ENCODE data around the gene TMEM184B. TPM values are rescaled to one million over a fixed set of nuclear protein-coding genes. Genes with fewer than 3 reads are reported as not detected.

The TMEM184B gene
- total and polyA plus RNA-seq, 10 of the 15 experiments (the other 5 are each of a cell fraction or from before 2014, with no cell fraction given): 0.56 to 22.4 (median 7.9) TPM

DNA sequence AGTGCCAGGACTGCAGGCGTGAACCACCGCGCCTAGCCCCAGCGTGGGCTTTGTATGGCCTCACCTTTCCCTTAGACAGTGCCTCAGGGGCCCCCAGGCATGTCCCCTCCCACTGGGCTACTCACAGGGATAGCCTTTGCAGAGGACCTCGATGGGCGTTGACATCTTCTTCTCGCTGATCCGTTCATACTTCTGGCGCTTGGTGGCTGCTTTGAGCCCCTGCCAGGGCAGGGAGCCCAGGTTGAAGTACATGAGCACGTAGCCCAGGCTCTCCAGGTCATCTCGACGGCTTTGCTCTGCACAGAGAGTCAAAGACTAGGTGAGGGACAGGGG lies 26.9 kb upstream of the TMEM184B start:
- Histone ChIP-seq H3K79me2 (ENCODE audit: control insufficient read depth, insufficient read depth, low read length) (peaks cover 18% of the 10 kb centered on the region), H3K9ac (ENCODE audit: control insufficient read depth, insufficient read depth, low read length) (no peak overlapping the region), H4K20me1 (ENCODE audit: control insufficient read depth, insufficient read depth) (no peaks in the 10 kb centered on the region), H3K4me2 (ENCODE audit: control insufficient read depth, insufficient read depth) (no peak overlapping the region), H3K9me3 (replicated peaks; ENCODE audit: control insufficient read depth, insufficient read depth, low read length) (no peaks in the 10 kb centered on the region), H2AFZ (ENCODE audit: control insufficient read depth, low read depth, low read length) (no peak overlapping the region), H3K27me3 (replicated peaks in 1 of 2; ENCODE audit: control insufficient read depth in 2 of 2, insufficient read depth in 2 of 2, low read length in 1 of 2) (no peaks in the 10 kb centered on the region), H3K27ac (ENCODE audit: control insufficient read depth, insufficient read depth) (no peak overlapping the region), H3K4me1 (ENCODE audit: control insufficient read depth, insufficient read depth, low read length) (peaks cover 13% of the 10 kb centered on the region), H3K4me3 (no peak overlapping the region), H3K36me3 (ENCODE audit: control insufficient read depth in 2 of 2, insufficient read depth in 2 of 2, low read length in 1 of 2) (peaks cover 35 to 63% of the 10 kb centered on the region in 2 experiments)
- intact Hi-C loops (cut with micrococcal nuclease; ENCODE audit: unreplicated experiment) (loop anchor here (10.0 kb wide), 1 partner anchor 275 kb away; the partner anchor contains the start of gene DMC1), in situ Hi-C loops (cut with MboI) (no loop called here)
- TF ChIP-seq, protein P1, sequence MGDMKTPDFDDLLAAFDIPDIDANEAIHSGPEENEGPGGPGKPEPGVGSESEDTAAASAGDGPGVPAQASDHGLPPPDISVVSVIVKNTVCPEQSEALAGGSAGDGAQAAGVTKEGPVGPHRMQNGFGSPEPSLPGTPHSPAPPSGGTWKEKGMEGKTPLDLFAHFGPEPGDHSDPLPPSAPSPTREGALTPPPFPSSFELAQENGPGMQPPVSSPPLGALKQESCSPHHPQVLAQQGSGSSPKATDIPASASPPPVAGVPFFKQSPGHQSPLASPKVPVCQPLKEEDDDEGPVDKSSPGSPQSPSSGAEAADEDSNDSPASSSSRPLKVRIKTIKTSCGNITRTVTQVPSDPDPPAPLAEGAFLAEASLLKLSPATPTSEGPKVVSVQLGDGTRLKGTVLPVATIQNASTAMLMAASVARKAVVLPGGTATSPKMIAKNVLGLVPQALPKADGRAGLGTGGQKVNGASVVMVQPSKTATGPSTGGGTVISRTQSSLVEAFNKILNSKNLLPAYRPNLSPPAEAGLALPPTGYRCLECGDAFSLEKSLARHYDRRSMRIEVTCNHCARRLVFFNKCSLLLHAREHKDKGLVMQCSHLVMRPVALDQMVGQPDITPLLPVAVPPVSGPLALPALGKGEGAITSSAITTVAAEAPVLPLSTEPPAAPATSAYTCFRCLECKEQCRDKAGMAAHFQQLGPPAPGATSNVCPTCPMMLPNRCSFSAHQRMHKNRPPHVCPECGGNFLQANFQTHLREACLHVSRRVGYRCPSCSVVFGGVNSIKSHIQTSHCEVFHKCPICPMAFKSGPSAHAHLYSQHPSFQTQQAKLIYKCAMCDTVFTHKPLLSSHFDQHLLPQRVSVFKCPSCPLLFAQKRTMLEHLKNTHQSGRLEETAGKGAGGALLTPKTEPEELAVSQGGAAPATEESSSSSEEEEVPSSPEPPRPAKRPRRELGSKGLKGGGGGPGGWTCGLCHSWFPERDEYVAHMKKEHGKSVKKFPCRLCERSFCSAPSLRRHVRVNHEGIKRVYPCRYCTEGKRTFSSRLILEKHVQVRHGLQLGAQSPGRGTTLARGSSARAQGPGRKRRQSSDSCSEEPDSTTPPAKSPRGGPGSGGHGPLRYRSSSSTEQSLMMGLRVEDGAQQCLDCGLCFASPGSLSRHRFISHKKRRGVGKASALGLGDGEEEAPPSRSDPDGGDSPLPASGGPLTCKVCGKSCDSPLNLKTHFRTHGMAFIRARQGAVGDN (IDR thresholded peaks at IDR 0.05): no peak
- 0 out of 2 replicates have a peak, but pooled peaks have one; percentile 37 for TF ChIP-seq POLR2AphosphoS5 (IDR thresholded peaks at IDR 0.05; ENCODE audit: low read length)
- TF ChIP-seq BRCA1 (IDR thresholded peaks at IDR 0.05; ENCODE audit: low read depth, low read length): no peak
- TF ChIP-seq TCF7 (IDR thresholded peaks at IDR 0.05; ENCODE audit: borderline replicate concordance): no peak
- no peak for TF ChIP-seq NFXL1 (IDR thresholded peaks at IDR 0.05; ENCODE audit: borderline replicate concordance)
- no peak for TF ChIP-seq NR2C2 (IDR thresholded peaks at IDR 0.05; ENCODE audit: borderline replicate concordance, control insufficient read depth, insufficient read length, low read depth)
- no peak for TF ChIP-seq ZNF622 (IDR thresholded peaks at IDR 0.05)
- ChIA-PET POLR2A (no interaction called here), RAD21 (ENCODE audit: unreplicated experiment) (interaction anchor here (0.6 kb wide), 1 partner anchor 153 kb away, joined by 5 read pairs; no protein-coding TSS in a partner anchor), CTCF (interaction anchor here (1.0 kb wide), 1 partner anchor 374 kb away, joined by 3 read pairs; no protein-coding TSS in a partner anchor), SMC1A (ENCODE audit: uncharacterized antibody, unreplicated experiment) (no interaction called here)
- BruUV-seq (replicated peaks): no TSS peak
- FAIRE-seq (no peak), DNase-seq (ENCODE audit: low read depth, low spot score) (no peak), ATAC-seq (no peak)
- WGBS (ENCODE audit: insufficient coverage, insufficient replicate concordance, low lambda C conversion rate, missing lambda C conversion rate): 96% methylated on average over 12 of the region's 12 CpGs

All from GM12878 (cell line).